ENCODE measurements around the gene RPGR.

DNA sequence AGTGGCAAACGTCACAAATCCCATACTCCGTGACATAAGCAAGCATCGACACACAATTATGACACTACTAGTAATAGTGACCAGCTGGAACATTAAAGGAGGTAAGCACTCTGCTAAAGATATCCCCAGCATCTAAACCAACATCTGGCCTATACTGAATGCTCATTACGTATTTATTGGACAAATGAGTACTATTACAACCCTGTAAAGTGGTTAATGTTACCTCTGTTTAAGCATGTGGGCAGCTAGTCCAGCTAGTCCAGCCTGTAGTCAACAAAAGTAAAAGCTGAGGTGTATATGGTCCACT lies 419 bp upstream of the RPGR start:
- TF ChIP-seq, protein P1, sequence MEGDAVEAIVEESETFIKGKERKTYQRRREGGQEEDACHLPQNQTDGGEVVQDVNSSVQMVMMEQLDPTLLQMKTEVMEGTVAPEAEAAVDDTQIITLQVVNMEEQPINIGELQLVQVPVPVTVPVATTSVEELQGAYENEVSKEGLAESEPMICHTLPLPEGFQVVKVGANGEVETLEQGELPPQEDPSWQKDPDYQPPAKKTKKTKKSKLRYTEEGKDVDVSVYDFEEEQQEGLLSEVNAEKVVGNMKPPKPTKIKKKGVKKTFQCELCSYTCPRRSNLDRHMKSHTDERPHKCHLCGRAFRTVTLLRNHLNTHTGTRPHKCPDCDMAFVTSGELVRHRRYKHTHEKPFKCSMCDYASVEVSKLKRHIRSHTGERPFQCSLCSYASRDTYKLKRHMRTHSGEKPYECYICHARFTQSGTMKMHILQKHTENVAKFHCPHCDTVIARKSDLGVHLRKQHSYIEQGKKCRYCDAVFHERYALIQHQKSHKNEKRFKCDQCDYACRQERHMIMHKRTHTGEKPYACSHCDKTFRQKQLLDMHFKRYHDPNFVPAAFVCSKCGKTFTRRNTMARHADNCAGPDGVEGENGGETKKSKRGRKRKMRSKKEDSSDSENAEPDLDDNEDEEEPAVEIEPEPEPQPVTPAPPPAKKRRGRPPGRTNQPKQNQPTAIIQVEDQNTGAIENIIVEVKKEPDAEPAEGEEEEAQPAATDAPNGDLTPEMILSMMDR (IDR thresholded peaks at IDR 0.05; ENCODE audit: low read depth, low read length), result no peak
- no peak for TF ChIP-seq POLR2A (IDR thresholded peaks at IDR 0.05; ENCODE audit: extremely low read depth, insufficient read length)
- TF ChIP-seq, protein P2, sequence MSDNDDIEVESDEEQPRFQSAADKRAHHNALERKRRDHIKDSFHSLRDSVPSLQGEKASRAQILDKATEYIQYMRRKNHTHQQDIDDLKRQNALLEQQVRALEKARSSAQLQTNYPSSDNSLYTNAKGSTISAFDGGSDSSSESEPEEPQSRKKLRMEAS (IDR thresholded peaks at IDR 0.05; ENCODE audit: low read depth, low read length), result no peak
